ENCODE data around the gene CCDC174. TPM values are rescaled to one million over a fixed set of nuclear protein-coding genes. Genes with fewer than 3 reads are reported as not detected.

The CCDC174 gene
- total RNA-seq, 1 donor from 2014 or later, result 22.9 TPM

- Mint-ChIP-seq H3K9me3 (ENCODE audit: unreplicated experiment) (no peaks in the 10 kb centered on the region), H3K27ac (ENCODE audit: unreplicated experiment) (no peak overlapping the region), H3K27me3 (ENCODE audit: unreplicated experiment) (no peaks in the 10 kb centered on the region), H3K4me1 (ENCODE audit: unreplicated experiment) (peaks cover 17% of the 10 kb centered on the region), H3K4me3 (ENCODE audit: unreplicated experiment) (no peak overlapping the region), H3K36me3 (ENCODE audit: low read depth, unreplicated experiment) (no peaks in the 10 kb centered on the region)
- no peak for DNase-seq (ENCODE audit: low spot score)
- TF ChIP-seq CTCF (IDR thresholded peaks at IDR 0.05; ENCODE audit: unreplicated experiment), result no peak
Measured at GRCh38 chr3:14609941-14610340, 41.6 kb upstream of the CCDC174 start.

GRCh38 chr3:14614189-14614588 is 37.4 kb upstream of the CCDC174 start:
- no peak for DNase-seq (ENCODE audit: low spot score)
- Mint-ChIP-seq H3K9me3 (ENCODE audit: unreplicated experiment) (no peaks in the 10 kb centered on the region), H3K27me3 (ENCODE audit: unreplicated experiment) (peaks cover 2% of the 10 kb centered on the region), H3K36me3 (ENCODE audit: low read depth, unreplicated experiment) (no peaks in the 10 kb centered on the region), H3K27ac (ENCODE audit: unreplicated experiment) (no peak overlapping the region), H3K4me1 (ENCODE audit: unreplicated experiment) (peaks cover 29% of the 10 kb centered on the region), H3K4me3 (ENCODE audit: unreplicated experiment) (no peak overlapping the region)
- TF ChIP-seq CTCF (IDR thresholded peaks at IDR 0.05; ENCODE audit: unreplicated experiment), result no peak

GRCh38 chr3:14614862-14615261 is 36.7 kb upstream of the CCDC174 start:
- Mint-ChIP-seq H3K4me3 (ENCODE audit: unreplicated experiment) (no peak overlapping the region), H3K4me1 (ENCODE audit: unreplicated experiment) (peaks cover 36% of the 10 kb centered on the region), H3K27ac (ENCODE audit: unreplicated experiment) (no peak overlapping the region), H3K27me3 (ENCODE audit: unreplicated experiment) (peaks cover 2% of the 10 kb centered on the region), H3K9me3 (ENCODE audit: unreplicated experiment) (no peaks in the 10 kb centered on the region), H3K36me3 (ENCODE audit: low read depth, unreplicated experiment) (no peaks in the 10 kb centered on the region)
- DNase-seq (ENCODE audit: low spot score), result no peak
- no peak for TF ChIP-seq CTCF (IDR thresholded peaks at IDR 0.05; ENCODE audit: unreplicated experiment)

GRCh38 chr3:14616606-14617507 is 34.7 kb upstream of the CCDC174 start:
- Mint-ChIP-seq H3K4me1 (ENCODE audit: unreplicated experiment) (peaks cover 47% of the 10 kb centered on the region), H3K27me3 (ENCODE audit: unreplicated experiment) (peaks cover 2% of the 10 kb centered on the region), H3K4me3 (ENCODE audit: unreplicated experiment) (no peak overlapping the region), H3K9me3 (ENCODE audit: unreplicated experiment) (no peaks in the 10 kb centered on the region), H3K27ac (ENCODE audit: unreplicated experiment) (no peak overlapping the region), H3K36me3 (ENCODE audit: low read depth, unreplicated experiment) (no peaks in the 10 kb centered on the region)
- no peak for DNase-seq (ENCODE audit: low spot score)
- no peak for TF ChIP-seq CTCF (IDR thresholded peaks at IDR 0.05; ENCODE audit: unreplicated experiment)

GRCh38 chr3:14617508-14618023 is 34.0 kb upstream of the CCDC174 start:
- Mint-ChIP-seq H3K4me1 (ENCODE audit: unreplicated experiment) (peaks cover 50% of the 10 kb centered on the region), H3K36me3 (ENCODE audit: low read depth, unreplicated experiment) (no peaks in the 10 kb centered on the region), H3K9me3 (ENCODE audit: unreplicated experiment) (no peaks in the 10 kb centered on the region), H3K27me3 (ENCODE audit: unreplicated experiment) (peaks cover 6% of the 10 kb centered on the region), H3K27ac (ENCODE audit: unreplicated experiment) (peak overlapping the region; percentile 87), H3K4me3 (ENCODE audit: unreplicated experiment) (no peak overlapping the region)
- TF ChIP-seq CTCF (IDR thresholded peaks at IDR 0.05; ENCODE audit: unreplicated experiment), result no peak
- no peak for DNase-seq (ENCODE audit: low spot score)
